ENCODE measurements around the gene DENND1A.

Gene DENND1A

DNA sequence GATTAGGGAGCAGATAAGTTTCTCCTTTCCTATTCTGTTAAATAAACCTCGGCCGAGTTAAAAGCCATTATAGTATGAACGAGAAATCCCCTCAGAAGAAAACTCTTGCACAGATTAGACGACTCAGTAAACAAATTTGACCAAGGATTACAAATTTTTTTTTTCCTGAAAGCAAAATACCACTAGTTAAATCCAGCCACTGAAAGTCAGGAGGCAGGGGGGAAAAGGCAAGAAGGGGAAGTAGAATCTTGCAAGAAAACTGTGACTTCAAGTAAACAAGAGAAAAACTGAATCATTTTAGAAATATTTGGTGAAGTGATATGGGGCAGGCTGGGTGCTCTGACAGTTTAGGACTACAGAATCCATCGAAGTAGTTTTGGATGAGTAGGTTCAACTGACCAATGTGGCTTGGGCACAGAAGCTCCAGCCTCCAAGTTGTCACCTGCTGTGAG lies 251.0 kb downstream of the DENND1A start:
- DNase-seq, result no peak

DNA sequence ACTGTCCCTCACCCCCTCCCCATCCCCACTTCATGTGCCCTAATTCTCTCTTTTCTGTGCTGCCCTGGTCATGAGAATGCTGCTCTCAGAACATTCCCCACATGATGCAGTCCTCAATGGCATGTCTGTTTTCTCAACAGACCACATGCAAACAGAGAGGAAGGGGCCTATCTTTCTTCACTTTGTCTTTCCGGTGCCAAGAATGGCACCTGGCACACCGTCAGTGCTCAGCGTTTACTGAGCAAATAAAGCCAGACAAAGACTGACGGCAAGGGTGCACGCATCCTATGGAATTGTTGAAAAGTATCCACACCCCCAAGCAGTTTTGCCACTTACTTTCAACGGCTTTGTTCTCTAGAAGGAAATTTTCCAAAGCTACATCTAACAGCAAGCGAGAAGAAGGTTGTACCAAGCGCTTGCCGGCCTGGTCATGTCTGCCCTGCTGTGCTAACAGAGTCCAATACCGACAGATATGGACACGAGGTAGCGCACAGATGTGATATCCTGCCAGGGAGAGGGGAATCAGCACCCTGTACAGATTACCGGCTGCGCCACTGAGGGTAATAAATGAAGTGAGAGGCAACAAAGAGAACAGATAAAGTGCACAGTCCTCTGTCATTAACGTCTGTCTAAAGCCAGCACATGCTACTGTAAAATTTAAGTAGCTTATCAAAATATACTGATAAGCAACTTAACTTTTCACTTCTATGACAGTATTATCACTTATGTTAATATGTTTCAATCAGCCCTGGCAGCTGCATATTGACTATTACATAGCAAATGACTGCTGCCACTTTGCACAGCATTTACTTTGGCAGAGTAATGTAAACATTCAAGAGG lies 251.7 kb downstream of the DENND1A start:
- DNase-seq, result no peak

DNA sequence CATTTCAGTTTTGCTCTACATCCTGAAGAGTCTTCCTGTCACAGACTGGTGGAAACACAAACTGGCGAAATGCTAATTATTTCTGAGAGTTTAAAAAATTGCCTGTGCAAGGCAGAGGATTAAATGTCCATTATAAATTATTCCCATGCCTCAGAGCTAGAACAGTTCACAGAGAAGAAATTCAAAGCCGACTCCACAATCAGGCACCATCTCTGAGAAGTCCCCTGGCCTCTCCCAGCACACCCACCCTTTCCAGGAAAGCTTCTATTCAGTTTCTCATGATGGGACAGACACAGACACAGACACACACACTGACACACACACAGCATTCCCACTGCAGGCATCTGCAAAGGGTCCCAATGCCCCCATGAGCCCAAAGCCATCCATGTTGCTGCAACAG lies 253.1 kb downstream of the DENND1A start:
- DNase-seq, result no peak

DNA sequence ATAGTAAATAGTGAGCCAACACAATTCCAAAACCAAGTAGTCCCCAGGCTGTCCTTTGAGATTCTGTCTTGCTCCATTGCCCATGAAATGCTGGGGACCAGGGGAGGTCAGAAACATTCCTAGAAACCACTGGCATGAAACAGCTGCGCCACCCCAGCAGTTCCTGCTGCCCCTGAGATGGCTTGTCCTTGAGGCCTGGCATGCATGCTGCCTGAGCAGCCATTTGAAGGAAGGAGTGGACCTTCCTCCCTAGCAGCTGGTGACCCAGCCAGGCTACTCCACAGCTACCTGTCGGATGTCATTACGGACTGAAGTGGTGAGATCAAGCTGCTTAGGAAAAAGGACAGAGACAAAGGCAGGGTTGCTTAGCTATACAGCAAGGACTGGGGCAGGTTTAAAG lies 260.6 kb downstream of the DENND1A start:
- no peak for DNase-seq

DNA sequence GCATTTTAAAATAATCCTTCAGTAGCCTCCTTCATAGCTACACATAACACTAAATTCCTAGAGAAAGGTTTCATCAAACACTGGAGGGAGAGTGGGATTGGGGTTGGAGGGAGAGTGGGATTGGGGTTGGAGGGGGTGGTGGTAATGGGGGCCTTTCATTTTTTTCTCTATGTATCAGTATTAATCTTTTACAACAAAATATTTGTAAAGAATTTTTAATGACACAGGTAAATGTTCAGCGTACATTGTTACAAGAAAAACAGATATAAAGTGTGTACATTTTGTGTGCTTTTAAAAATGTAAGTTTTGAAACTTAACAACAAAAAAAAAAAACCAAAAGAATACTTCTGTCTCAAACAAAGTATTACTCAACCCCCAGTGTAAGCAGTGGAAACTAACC lies 266.4 kb downstream of the DENND1A start:
- no peak for DNase-seq

DNA sequence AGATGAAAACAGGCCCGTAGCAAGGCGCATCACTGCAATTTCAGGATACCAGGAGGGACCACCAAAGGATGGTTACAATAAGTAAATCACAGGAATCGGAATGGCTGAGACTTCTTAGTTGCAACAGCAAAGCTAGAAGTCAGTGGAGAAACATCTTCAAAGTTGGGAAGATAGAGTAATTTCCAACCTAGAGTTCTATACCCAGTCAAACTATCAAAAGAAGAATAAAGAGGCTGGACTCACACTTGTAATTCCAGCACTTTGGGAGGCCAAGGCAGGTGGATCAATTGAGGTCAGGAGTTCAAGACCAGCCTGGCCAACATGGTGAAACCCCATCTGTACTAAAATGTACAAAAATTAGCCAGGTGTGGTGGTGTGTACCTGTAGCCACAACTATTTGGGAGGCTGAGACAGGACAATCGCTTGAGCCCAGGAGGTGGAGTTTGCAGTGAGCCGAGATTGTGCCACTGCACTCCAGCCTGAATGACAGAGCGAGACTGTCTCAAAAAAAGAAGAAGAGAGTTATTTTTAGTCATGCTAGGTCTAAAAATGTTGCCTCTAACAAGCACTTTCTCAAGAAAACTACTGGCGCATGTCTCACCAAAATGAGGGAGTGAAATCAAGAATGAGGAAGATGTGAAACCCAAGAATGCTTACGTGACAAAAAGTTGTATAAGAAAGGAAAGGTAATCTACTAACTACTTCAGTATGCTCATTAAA lies 267.7 kb downstream of the DENND1A start:
- DNase-seq, result no peak

DNA sequence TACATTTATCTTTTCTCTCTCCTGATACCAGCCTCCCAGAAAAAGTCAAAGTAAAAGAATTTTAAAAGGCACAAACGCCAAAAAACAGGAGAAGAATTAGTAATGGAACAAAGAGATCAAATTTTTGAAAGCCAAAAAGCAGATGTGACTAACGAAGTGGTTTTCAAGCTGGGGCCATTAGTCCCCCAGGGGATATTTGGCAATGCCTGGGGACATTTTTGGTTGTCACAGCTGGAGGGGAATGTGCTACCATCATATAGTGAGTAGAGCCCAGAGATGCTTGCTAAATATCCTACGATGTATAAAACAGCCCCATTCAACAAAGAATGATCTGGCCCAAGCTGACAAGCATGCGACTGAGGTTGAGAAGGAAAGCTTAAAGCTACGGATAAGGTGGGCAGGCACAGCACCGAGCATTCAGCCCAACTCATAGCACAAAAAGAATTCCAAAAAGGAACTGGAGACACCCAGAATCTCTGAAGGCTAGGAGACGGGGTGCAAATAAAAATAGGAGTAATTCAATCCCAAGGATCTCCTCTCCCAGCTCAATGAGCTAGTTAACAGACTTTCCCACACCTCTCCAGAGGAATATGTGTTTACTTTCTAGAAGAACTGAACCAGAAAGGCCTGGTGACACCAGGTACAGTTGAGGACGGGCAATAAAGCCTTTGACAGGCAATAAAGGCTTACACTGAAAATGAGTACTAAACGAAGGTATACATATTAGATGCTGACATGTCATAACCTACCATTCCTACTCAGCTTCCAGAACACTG lies 269.0 kb downstream of the DENND1A start:
- DNase-seq, result no peak

DNA sequence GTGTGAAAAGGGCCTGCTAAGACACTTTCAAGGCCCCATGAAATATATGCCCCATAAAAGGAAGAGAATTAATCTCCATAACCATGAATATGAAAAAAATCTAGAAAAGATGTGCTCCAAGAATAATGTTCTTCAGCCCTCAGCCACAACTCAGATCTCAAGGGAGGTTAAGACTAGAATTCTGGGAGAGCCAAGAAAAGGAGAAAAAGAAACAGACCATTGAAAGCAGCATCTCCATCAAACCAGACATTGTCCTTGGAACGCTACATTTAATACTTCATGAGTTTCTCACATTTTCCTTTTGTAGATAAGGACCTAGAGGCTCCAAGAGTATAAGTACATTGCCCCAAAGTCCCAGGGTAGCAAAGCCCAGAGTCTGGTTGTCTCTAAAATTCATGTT lies 270.6 kb downstream of the DENND1A start:
- no peak for DNase-seq

DNA sequence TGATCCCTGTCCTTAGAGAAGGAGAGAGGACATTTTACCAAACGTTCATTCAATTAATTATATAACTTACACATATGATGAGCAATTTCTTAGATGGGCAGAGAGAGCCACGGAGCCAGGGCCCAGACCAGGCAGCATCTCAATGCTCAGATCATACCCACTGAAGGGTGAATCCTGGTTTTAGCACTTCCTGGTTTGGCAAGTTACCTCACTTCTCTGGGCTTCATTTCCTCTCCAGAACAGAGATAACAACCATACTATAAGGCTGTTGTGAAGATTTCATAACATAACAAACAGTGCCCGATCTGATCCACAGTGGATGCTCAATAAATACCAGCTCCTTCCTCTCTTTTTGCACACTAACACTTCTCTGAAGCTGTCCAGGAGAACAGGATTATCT lies 271.1 kb downstream of the DENND1A start:
- no peak for DNase-seq

DNA sequence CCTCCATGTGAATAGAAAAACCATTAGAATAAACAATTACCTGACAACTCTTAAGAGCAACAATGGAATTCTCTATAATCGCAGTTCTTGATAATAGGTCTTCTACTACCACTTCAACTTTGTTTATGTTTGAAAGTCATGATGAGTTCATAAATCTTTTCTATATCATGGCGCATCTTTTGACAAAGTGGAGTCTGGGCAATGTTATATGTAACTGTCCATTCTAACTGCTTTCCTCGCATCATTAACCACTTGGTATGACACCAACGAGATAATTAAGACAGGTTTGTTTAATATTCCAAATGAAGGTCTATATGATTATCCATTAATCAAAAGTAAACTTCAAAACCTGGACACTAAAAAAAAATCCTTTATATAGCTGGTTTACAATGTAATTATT lies 272.0 kb downstream of the DENND1A start:
- no peak for DNase-seq

DNA sequence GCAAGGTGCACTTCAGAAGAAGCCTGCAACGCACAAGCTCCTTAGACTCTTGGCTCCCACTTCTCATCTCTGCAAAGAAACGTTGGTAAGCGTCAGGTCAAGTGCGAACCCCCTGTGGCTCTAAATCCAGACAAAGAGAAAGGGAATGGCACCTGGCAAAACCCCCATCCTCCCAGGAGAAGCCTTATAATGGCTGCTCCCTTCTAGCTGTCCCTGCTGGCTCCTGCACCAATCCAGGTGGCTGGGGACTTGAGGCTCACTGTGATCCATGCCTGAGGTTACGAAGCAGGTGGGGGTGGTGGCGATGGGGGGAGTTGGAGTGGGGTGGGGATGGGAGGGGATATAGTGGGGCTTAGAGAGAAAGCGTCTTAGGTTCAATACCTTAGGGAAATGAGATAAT lies 272.8 kb downstream of the DENND1A start:
- DNase-seq, result no peak

DNA sequence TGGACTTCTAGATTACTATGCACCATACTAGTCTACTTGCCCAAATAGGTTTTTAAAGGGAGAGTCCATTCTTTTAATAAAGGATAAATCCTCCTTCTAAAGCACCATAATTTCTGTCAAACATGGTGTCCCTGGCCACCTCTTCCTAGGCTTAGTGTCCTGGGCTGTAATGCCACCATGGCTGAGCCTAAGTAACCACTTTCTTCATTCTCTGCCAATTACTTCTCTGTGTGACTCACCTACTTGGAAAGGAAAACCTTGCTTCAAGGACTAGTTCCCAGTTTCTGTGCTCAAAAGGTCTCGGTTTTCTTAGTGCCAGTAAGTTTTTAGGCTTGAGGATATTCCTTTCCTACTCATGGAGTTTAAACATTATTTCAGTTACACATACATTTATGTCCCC lies 273.4 kb downstream of the DENND1A start:
- DNase-seq, result no peak

DNA sequence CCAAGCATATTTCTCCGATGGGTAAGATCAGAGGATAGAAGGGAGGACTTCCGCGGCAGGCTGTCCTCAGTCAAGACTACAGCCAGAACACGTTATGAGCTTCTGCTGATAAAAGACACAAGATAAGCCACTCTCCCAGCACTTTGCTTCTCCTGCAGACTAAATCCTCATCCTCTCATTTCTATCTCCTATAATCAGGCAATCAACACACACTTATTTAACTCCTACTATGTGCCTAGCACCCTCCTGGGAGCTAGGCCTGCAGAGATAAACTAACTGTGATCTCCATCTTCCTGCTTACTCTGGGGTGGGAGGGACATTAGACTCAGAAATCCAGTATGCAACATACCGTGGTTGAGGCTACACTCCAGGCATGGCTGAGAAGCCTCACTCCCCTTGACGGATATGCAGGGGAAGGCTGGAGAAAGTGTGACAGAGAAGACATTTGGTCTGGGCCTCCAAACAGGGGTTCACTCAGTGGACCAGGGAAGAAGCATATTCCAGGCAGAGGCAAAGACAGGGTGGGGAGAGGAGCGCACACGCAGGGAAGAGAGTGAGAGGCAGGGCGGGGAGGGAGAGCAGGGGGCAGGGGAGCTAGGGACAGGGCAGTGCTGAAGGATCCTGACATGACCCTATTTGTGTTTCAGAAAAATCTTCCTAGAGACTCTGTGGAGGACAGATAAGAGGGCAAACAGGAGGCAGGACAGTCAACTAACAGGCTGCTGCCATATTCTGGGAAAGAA lies 274.1 kb downstream of the DENND1A start:
- no peak for DNase-seq

DNA sequence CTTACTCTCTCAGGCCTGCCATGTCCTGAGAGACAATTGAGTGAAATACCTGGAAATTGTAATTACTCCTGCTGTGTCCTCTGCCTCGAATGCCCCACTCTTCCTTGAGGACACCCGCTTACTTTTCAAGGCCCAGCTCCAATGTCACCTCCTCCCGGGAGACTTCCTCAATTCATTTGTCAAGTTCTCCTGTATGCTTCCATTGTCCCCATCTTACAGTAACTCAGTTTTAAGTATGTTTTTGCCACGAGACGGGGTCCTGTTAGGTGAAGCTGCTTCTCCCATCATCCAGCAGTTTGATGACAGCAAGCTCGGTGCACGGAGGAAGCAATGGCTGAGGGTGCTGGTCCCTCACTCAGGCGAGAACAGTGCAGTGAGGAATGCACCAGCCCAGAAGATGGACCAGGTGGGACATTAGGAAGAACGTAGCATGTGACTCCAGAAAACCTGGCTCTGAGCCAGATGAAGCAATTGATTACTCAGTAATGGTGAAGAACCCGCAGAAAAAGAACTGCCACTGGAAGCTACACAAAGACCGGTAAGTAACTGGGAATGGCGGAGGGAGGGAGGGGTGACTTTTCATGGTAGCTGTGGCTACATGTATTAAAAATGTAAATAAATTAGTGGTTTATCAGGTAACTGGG lies 274.8 kb downstream of the DENND1A start:
- DNase-seq, result no peak

DNA sequence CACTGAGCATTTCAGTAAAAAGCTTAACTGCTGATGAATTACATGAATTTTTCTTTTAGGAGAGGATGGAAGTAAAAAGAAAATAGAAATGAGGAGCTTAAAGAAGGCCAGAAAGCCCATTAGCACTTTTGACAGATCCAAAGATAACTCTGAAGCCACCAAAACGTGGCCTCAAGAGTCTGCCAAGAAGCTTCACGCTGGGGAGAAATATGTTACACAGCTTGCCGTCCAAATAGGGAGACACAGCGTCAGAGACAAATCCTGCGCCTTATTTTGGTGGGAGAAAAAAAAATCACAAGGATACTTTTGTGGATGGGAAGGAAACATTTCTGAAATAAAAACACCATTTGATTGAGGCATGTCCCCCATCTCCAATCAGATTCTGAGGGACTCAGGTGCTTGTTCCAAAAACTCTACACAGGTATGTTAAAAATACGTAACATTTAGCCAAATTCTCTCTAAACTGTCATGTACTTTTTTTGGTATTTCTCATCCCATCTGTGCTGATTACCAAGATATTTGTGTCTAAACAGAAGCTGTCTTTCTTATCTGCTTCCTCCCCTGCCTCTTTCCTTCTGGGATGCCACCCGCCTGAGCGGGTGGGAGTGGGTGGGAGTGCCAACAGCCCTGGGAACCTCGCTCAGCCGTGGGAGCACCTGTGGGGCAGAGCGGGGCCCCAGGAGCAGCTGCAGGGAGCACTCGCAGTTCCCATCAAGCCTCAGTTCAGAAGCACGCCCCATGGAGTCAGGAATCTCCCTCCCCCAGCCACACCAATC lies 275.5 kb downstream of the DENND1A start:
- no peak for DNase-seq

DNA sequence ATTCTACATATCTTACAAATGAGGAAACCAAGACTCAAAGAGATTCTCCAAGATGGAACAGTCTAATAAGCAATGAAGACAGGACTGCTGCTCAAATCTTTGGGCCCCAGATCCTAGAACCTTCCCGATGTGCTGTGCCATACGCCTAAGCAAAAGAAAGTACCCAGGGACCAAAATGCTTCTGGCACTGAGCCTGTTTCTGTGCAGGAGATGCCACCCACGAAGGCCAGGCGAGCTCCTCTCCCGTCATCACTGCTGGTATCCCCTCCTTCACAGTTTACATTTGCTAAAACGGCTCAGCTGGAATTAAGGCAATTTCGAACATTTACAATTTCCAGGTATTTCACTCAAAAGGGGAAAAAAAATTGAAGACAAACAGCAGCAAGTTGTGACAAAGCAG lies 277.5 kb downstream of the DENND1A start:
- DNase-seq, result no peak

DNA sequence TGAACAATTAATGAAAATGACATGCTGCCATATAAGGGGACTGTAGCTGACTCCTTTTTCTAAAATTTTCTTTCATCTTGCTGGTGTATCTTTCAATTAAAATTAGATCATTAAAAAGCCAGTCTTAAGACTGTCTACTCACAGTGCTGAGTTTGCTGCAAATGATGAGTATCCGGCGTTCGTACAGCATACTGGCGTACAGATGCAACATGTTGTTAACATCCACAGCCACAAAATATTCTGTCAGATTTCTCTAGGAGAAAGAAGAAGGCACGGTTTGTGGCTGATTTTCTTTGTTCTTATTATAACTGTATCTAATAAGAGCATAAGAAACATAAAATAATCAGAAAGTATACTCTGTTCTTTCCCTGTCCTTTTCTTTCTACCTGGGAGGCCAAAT lies 278.1 kb downstream of the DENND1A start:
- no peak for DNase-seq

DNA sequence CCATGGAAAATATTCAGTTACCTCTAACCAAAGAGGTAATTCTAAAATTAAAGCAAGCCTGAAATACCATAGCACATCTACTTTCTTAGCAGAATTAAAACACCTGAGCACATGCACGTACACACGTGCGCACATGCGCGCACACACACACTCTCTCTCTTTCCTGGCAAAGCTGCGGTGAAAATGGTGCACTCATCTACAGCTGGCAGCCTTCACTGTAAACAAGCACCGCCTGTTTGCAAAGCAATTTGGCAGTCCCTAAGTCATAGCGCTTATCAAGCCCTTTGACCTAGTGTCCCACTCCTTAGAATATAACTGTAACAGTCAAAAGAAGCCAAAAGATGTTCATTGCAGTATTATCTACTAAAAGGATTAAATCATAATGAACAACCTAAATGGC lies 278.7 kb downstream of the DENND1A start:
- no peak for DNase-seq

DNA sequence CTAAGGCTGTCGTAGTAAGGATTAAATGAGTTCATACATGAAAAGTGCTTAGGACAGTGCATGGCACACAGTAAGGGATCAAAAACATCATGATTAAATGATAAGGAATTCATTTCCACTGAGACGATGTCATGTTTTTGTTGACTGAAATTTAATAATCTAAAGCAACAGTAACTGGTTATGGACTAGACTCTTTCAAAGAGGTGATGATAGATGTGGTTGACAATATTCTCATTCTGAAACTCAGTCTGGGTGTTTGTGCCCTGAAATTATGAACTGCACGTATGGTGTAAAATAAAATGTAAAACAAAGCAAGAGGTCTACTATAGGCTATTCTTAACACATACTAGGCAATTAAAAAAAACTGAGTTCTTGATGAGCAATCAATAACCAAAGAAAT lies 280.0 kb downstream of the DENND1A start:
- no peak for DNase-seq

DNA sequence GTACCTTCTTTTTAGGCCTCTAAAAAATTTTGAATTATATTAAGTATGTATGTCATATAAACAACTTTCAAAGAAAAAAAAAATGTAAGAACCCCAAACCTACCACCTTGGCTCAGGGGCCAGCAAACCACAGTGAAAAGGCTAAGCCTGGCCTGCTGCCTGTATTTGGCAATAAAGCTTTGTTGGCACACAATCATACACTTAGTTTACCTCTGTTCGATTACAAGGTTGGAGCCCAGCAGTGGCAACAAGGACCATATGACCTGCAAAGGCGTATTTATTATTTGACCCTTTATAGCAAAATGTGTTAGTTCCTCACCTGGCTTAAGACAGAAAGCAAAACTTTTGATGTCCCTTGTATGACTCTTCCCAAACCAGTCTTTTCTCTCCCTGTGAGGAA lies 282.8 kb downstream of the DENND1A start:
- DNase-seq, result no peak

DNA sequence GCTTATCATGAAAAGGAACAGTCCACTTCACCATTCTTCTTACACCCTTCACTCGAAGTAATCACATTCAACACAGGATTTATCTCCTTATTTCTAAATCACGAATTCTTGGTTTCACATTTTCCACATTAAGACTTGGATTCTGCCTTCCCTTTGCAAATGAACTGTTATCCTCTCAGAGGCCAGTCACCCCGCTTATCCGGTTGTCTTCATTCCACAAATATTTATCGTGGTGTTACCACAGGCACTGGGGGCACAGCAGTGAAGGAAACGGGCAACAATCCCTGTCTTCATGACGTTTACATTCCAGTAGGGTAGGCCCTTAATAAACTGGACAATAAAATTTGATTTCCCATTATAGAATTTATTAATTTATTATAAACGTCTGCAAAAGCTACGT lies 284.2 kb downstream of the DENND1A start:
- no peak for DNase-seq

DNA sequence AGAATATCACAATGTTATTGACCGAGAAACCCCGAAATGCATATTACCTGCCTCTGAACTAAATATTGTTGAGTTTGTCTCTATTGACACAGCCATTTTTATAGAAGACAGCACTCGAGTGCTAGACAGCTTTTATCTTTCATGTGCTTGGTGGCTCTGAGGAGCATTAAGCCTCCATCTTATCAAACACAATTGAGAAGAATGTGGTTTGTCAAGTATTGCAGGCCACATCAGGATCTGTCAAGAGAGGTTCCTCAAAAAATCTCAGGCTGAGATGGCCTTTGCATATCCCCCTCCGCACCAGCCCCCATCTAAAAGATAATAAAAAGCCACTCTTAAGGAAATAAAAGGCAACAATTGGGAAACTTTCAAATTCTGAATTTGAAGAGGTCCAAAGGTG lies 284.8 kb downstream of the DENND1A start:
- no peak for DNase-seq
